HG02970 (cell line): ENCODE results near the gene TCFL5.

Experiments used
- ATAC-seq: cut with Tn5 transposase; IDR thresholded peaks from one replicate; pipeline ENCODE4 v1.9.1; 2021; ENCODE audit warnings: mild to moderate bottlenecking, moderate library complexity, moderate number of reproducible peaks; ENCODE audit not compliant: unreplicated experiment, low FRiP score

Gene TCFL5

DNA sequence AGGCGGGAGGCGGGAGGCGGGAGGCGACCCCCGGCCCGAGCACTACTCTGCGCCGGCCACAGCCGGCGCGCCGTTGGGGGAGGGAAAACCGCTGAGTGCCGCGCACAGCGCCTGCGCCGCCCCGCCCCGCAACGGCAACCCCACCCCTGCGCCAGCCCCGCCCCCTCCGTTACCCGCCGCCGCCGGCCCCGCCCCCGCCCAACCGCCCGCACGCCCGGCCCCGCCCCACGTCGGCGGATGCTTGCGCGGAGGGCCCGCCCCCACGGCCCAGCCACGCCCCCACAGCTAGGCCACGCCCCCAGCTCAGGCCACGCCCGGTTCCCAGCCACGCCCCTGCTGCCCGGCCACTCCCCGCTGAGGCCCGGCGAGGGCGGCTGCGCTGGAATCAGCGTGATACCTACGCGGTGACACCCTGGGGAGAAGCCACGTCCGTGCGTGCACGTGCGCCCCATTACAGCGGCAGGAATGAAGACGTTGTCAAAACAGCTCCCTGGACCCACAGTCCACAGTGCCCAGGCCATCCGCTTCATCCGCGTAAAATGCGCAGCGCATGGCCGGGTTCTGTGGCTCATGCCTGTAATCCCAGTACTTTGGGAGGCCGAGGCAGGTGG is at the start of gene TCFL5:
TCFL5 (minus strand) TSS at position 97 of the 611 bp plus-strand sequence. CDS start 152 bp downstream, outside the sequence.
- ATAC-seq = peak; percentile 73

DNA sequence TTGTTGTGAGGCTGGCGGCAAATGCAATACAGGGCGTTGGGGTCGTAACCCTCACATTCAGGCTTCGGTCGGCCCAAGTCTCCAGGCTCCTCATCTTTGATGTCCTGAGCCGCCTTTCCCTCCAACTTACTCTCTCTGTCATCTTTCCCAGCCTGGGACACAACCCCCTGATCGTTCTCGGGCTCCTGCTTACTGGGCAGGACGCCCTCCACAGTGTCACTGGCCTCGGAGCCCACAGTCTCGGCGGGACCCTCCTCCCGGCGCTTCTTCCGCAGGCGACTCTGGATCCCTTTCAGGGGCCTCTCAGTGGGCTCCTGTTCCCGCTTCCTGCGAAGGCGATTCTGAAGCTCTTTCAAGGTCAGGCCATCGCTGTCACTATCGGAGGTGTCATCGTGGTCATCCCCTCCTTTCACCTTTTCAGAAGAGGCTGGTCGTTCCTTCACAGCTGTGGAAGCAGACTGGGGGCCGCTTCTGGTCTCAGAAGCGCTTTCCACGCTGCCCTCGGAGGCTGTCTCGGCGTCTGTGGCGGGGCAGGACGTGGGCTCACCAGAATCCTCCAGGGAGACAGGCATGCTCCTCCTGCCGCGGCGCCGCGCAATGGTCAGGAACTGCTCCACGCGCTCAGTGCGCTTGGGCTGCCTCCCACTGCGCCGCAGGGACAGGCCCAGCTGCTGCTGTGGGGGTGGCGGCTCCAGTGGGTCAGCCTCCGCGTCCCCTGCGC is 49.3 kb upstream of the TCFL5 start:
- no peak for ATAC-seq

DNA sequence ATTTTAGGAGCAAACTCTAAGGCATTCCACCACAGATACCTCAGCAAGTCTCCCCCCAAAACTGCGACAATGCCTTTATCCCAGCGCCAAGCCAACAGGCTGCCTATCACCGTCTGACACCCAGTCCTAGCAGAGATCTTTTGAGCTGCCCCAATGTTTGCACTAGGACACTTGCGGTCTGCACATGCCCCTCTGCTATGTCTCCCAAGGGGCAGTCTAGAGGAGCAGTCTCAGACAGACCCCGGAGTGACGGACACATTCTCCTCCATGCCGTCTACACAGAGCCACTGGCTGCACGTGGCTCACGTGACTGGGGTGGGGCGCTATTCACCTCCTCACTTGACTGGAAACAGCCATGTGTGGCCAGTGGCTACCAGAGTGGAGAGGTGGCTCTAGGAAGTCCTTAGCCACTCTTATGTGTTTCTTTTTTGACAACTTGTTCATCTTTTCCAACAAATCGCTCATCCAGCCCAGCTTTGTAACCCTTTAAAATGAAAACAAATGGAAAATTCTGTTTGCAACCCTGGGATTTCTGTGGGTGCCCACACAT is 48.7 kb upstream of the TCFL5 start:
- ATAC-seq = no peak

DNA sequence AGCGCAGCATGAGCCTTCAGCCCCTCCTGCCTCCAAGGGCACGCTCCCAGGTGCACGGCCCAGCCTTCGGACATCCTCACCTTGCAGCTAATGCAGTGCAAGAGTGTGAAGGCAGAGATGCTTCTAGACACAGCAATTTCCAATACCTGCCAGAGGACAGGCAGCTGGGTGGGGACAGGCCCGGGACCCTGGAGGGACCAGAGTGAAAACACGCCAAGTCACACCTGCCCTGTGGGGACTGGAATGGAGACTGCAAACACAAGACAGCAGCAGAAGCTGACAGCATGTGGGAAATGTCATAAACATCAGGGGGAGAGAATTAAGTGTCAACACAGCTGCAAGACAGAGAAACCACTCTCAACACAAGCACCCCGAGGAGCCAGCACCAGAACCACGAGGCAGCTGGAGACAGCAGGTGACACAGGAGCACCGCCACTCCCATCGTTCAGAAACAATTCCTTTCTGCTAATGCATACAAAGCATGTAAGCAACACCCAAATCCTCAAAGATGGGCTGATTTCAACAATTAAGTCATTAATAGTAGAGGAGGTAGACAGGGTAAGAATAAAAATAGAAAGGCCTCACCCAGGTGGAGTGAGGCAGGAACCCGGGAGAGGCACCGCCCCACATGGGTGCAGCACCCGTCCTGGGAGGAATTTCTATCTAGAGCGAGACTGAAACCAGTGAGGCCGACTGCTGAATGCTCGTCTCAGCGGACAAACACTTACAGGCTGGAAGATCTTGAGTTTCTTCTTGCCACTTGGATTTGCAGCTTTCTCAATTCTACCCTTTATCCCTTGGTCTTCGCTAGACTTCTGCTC is 47.6 kb upstream of the TCFL5 start:
- no peak for ATAC-seq

- ATAC-seq = no peak
Measured at GRCh38 chr20:62907384-62908317, 46.0 kb upstream of the TCFL5 start.

GRCh38 chr20:62906647-62907375 is 45.2 kb upstream of the TCFL5 start:
- no peak for ATAC-seq

DNA sequence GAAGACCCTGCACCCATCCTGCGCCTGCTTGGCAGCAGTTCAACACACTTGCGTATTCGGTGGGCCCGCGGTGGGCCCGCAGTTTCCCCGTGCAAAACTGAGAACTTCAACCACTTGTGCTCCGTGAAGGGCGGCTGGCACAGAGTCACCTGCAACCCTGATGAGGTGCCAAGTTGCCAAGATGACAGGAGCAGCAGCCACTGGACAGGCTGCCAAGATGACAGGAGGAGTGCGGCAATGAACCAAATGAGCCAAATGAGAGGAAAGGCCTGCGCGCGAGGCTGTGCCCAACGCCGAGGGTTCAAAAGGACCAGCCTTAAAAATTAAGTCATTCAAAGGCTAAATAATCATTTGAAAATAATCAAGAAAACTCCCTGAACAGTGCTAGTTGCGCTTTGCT is 44.6 kb upstream of the TCFL5 start:
- ATAC-seq = no peak

- no peak for ATAC-seq
Measured at GRCh38 chr20:62905536-62906117, 44.0 kb upstream of the TCFL5 start.

DNA sequence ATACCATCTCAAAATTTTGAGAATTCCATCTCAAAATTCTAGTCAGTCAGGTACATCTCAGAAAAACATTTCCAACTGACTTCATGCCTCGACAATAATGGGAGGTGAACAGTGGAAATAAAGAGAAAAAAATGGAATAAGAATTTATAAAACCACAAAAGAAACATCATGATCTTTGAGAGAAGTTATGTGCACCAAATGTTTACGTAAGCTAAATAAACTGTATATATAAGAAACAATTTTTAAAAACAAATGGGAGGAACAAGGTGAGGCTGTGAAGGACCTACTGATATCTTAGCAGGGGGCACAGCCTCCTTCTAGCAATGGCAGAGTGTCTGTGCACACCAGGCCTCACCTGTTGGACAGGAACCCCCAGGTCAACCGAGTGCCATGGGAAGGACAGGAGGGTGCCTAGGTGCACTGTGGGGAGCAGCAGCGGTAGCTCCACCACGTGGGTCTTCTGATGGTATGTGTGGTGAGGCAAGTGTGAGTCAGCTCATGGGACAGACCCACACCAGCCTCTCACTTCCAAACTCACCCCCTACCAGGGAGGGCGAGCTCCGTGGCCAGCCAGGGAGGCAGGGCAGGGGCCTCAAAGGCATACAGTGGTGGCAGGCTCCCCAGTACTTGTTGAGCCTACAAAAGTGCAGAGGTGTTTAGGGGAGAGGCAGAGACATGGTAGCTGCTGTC is 41.4 kb upstream of the TCFL5 start:
- ATAC-seq = no peak

DNA sequence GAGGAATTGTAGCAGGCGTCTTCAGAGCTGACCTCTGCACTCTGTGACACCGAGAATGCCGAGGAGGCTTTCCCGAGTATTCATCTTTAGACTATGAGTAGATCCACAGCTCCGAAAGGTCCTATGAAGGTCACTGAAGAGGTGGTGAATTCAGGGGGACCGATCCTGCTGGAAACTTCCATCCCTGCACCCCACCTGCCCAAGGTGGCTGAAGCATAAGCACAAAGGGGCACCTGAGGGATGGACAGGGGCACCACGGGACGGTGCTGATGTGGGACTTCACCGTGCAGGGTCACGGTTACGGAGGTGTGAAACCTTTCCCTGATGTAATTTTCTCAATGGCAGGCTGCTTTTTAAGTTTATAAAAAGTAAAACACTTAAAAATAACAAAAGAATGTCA is 40.3 kb upstream of the TCFL5 start:
- no peak for ATAC-seq

- ATAC-seq = peak; percentile 16
Measured at GRCh38 chr20:62900692-62901584, 39.3 kb upstream of the TCFL5 start.

GRCh38 chr20:62900052-62900691 is 38.5 kb upstream of the TCFL5 start:
- ATAC-seq = peak; percentile 70

GRCh38 chr20:62899633-62900051 is 38.0 kb upstream of the TCFL5 start:
- ATAC-seq = no peak

DNA sequence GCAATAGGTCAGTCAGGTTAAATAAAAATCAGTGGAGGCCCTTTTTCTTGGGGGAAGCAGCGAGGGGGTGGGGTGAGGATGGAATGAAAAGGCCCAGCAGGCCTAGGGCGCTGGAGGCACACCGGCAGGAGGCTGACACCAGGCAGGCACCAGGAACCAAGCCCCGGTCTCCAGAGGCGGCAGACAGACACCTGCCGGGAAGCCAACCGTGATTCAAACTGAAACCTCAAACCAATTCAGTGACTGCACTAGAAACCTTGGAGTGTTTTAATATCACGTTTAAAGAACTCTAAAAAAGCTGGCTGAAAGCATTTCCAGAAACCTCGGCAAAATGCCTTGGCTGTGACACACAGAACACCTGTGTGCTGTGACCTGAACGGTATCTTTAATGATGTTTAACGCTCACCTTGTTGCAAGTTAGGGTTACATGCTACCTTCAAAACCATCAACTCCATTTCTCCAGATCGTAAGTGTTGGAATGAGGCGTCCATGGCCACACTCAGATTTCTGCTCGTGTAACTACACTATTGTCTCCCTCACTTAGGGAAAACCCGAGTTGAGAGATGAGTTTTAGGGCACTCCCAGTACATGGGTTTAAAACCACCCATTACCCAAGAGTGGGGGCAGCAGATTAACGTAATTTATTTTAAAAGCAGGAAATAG is 37.5 kb upstream of the TCFL5 start:
- no peak for ATAC-seq

GRCh38 chr20:62898093-62898964 is 36.7 kb upstream of the TCFL5 start:
- ATAC-seq = no peak
